Measurements from ENCODE around the gene NCEH1. TPM values are rescaled to one million over a fixed set of nuclear protein-coding genes. Genes with fewer than 3 reads are reported as not detected.

The NCEH1 gene
- total RNA-seq, 1 donor from 2014 or later, result 19.1 TPM

- no peak for DNase-seq (ENCODE audit: low spot score in 2 of 2)
- no peak for TF ChIP-seq CTCF (IDR thresholded peaks at IDR 0.05)
- Histone ChIP-seq H3K36me3 (no peaks in the 10 kb centered on the region), H3K27me3 (no peaks in the 10 kb centered on the region), H3K4me1 (peaks cover 0 to 10% of the 10 kb centered on the region in 2 donors), H3K27ac (no peak overlapping the region), H3K4me3 (no peak overlapping the region), H3K9me3 (no peaks in the 10 kb centered on the region)
- intact Hi-C loops (cut with DNase I), result no loop called here
Measured at GRCh38 chr3:172591876-172592771, 118.7 kb downstream of the NCEH1 start.

GRCh38 chr3:172591125-172591605 is 119.7 kb downstream of the NCEH1 start:
- H3K27me3 ChIP-seq, result no peaks in the 10 kb centered on the region
- no peaks in the 10 kb centered on the region for H3K9me3 ChIP-seq
- H3K4me3 ChIP-seq, result no peak overlapping the region
- DNase-seq (ENCODE audit: low spot score in 2 of 2), result no peak
- no peak overlapping the region for H3K27ac ChIP-seq
- intact Hi-C loops (cut with DNase I), result no loop called here
- H3K36me3 ChIP-seq, result no peaks in the 10 kb centered on the region
- no peak for TF ChIP-seq CTCF (IDR thresholded peaks at IDR 0.05)
- peaks cover 0 to 10% of the 10 kb centered on the region in 2 donors for H3K4me1 ChIP-seq

GRCh38 chr3:172586436-172586835 is 124.4 kb downstream of the NCEH1 start:
- Histone ChIP-seq H3K9me3 (no peaks in the 10 kb centered on the region), H3K27ac (peak overlapping the region; percentile 5 to 31), H3K36me3 (no peaks in the 10 kb centered on the region), H3K4me1 (no peaks in the 10 kb centered on the region), H3K4me3 (no peak overlapping the region), H3K27me3 (no peaks in the 10 kb centered on the region)
- intact Hi-C loops (cut with DNase I), result no loop called here
- no peak for DNase-seq (ENCODE audit: low spot score in 2 of 2)
- TF ChIP-seq CTCF (IDR thresholded peaks at IDR 0.05), result no peak

GRCh38 chr3:172585954-172586353 is 124.9 kb downstream of the NCEH1 start:
- Histone ChIP-seq H3K9me3 (no peaks in the 10 kb centered on the region), H3K36me3 (no peaks in the 10 kb centered on the region), H3K4me3 (no peak overlapping the region), H3K27me3 (no peaks in the 10 kb centered on the region), H3K4me1 (no peaks in the 10 kb centered on the region), H3K27ac (no peak overlapping the region)
- no peak for TF ChIP-seq CTCF (IDR thresholded peaks at IDR 0.05)
- intact Hi-C loops (cut with DNase I), result no loop called here
- no peak for DNase-seq (ENCODE audit: low spot score in 2 of 2)

GRCh38 chr3:172582712-172583111 is 128.2 kb downstream of the NCEH1 start:
- TF ChIP-seq CTCF (IDR thresholded peaks at IDR 0.05), result no peak
- H3K27me3 ChIP-seq, result no peaks in the 10 kb centered on the region
- intact Hi-C loops (cut with DNase I), result no loop called here

More at GRCh38 chr3:172582712-172583111, 128.2 kb downstream of the NCEH1 start:
- Histone ChIP-seq H3K4me1 (no peaks in the 10 kb centered on the region), H3K36me3 (no peaks in the 10 kb centered on the region), H3K4me3 (no peak overlapping the region), H3K9me3 (no peaks in the 10 kb centered on the region), H3K27ac (no peak overlapping the region)
- no peak for DNase-seq (ENCODE audit: low spot score in 2 of 2)
